ENCODE results near the gene SOX13. TPM values are rescaled to one million over a fixed set of nuclear protein-coding genes. Genes with fewer than 3 reads are reported as not detected.

Gene SOX13
- total RNA-seq, 1 experiment from 2014 or later: 35.6 TPM

GRCh38 chr1:204177133-204177532, 104.2 kb downstream of the SOX13 start:
- Histone ChIP-seq H3K9ac (ENCODE audit: low read length) (no peak overlapping the region), H3K27me3 (ENCODE audit: insufficient read depth, low read length) (no peaks in the 10 kb centered on the region), H4K20me1 (ENCODE audit: insufficient read depth) (no peaks in the 10 kb centered on the region), H3K9me2 (ENCODE audit: insufficient read depth) (no peaks in the 10 kb centered on the region), H3K9me3 (ENCODE audit: control insufficient read depth in 1 of 2, insufficient read depth in 1 of 2, low read depth in 1 of 2, low read length in 2 of 2) (no peaks in the 10 kb centered on the region), H2AFZ (ENCODE audit: low read depth, low read length, poor library complexity, severe bottlenecking) (no peak overlapping the region), H3K4me2 (ENCODE audit: low read length) (peak overlapping the region; percentile 25), H3K36me3 (ENCODE audit: control insufficient read depth in 1 of 2, insufficient read depth in 2 of 2, low read length in 2 of 2) (no peaks in the 10 kb centered on the region), H3K4me1 (ENCODE audit: control insufficient read depth in 1 of 2, insufficient read depth in 2 of 2, low read length in 2 of 2) (peaks cover 6 to 49% of the 10 kb centered on the region in 2 experiments; a peak in 3 of 4 replicates), H3K27ac (ENCODE audit: low read depth, low read length) (no peak overlapping the region), H3K79me2 (ENCODE audit: insufficient read depth, low read length) (no peaks in the 10 kb centered on the region), H3K4me3 (replicated peaks in 1 of 2; ENCODE audit: low read depth in 1 of 2, low read length in 2 of 2) (no peak overlapping the region)
- CTCF ChIA-PET: interaction anchor here (2.3 kb wide), 1 partner anchor 14 kb away, joined by 8 read pairs; no protein-coding TSS in a partner anchor
- no TSS peak for BruUV-seq (replicated peaks)
- peak; percentile 33; the same call in 1 of the 2 replicates for ATAC-seq
- POLR2A ChIA-PET: no interaction called here
- intact Hi-C loops (cut with micrococcal nuclease): no loop called here
- TF ChIP-seq EGR1 (IDR thresholded peaks at IDR 0.05; ENCODE audit: low read depth): no peak
- no peak for TF ChIP-seq POLR2AphosphoS5 (IDR thresholded peaks at IDR 0.05; ENCODE audit: low read depth, low read length)
- TF ChIP-seq RAD21 (IDR thresholded peaks at IDR 0.05; ENCODE audit: low read depth): no peak
- TF ChIP-seq, protein P1, sequence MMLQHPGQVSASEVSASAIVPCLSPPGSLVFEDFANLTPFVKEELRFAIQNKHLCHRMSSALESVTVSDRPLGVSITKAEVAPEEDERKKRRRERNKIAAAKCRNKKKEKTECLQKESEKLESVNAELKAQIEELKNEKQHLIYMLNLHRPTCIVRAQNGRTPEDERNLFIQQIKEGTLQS (IDR thresholded peaks at IDR 0.05): no peak
- no peak for TF ChIP-seq ZFX (IDR thresholded peaks at IDR 0.05)
- TF ChIP-seq ZNF274 (IDR thresholded peaks at IDR 0.05; ENCODE audit: low read depth, low read length): no peak
- TF ChIP-seq, protein P2, sequence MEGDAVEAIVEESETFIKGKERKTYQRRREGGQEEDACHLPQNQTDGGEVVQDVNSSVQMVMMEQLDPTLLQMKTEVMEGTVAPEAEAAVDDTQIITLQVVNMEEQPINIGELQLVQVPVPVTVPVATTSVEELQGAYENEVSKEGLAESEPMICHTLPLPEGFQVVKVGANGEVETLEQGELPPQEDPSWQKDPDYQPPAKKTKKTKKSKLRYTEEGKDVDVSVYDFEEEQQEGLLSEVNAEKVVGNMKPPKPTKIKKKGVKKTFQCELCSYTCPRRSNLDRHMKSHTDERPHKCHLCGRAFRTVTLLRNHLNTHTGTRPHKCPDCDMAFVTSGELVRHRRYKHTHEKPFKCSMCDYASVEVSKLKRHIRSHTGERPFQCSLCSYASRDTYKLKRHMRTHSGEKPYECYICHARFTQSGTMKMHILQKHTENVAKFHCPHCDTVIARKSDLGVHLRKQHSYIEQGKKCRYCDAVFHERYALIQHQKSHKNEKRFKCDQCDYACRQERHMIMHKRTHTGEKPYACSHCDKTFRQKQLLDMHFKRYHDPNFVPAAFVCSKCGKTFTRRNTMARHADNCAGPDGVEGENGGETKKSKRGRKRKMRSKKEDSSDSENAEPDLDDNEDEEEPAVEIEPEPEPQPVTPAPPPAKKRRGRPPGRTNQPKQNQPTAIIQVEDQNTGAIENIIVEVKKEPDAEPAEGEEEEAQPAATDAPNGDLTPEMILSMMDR (IDR thresholded peaks at IDR 0.05 in 2 of 3, conservative IDR thresholded peaks at IDR 0.05 in 1 of 3; ENCODE audit: borderline replicate concordance in 1 of 3, insufficient read depth in 1 of 3, low read depth in 2 of 3, low read length in 2 of 3): no peak
- no peak for TF ChIP-seq JUND (IDR thresholded peaks at IDR 0.05)
- TF ChIP-seq CEBPB (IDR thresholded peaks at IDR 0.05; ENCODE audit: low read depth): no peak
- TF ChIP-seq EZH2 (IDR thresholded peaks at IDR 0.05): no peak
- TF ChIP-seq EZH2phosphoT487 (IDR thresholded peaks at IDR 0.05; ENCODE audit: borderline replicate concordance): no peak
- TF ChIP-seq POLR2A (IDR thresholded peaks at IDR 0.05; ENCODE audit: borderline replicate concordance, extremely low read depth, insufficient read depth, insufficient read length): no peak
- TF ChIP-seq CBX3 (IDR thresholded peaks at IDR 0.05; ENCODE audit: low read depth): no peak
- TF ChIP-seq FOSL1 (IDR thresholded peaks at IDR 0.05; ENCODE audit: low read depth): no peak
- no peak for TF ChIP-seq ZBTB33 (IDR thresholded peaks at IDR 0.05; ENCODE audit: extremely low read depth, insufficient replicate concordance, low read length)
- TF ChIP-seq SIN3A (IDR thresholded peaks at IDR 0.05; ENCODE audit: low read depth): no peak
- RAD21 ChIA-PET (ENCODE audit: low non-redundant PET in 1 of 2, low total read pairs in 2 of 2, uncharacterized antibody in 2 of 2, unreplicated experiment in 2 of 2): no interaction called here
- no peak for DNase-seq (ENCODE audit: low read depth, low spot score)

Other genes with a start within 250 kb of the SOX13 start
- 288 TPM for gene SNRPE, start 211.5 kb upstream of the SOX13 start, total RNA-seq (2021; ENCODE audit: unreplicated experiment)
- gene ETNK2, start 78.9 kb downstream of the SOX13 start, total RNA-seq (2021; ENCODE audit: unreplicated experiment): 16.1 TPM
- 0.47 TPM for gene REN, start 93.2 kb downstream of the SOX13 start, total RNA-seq (2021; ENCODE audit: unreplicated experiment)
- gene KISS1, start 123.4 kb downstream of the SOX13 start, total RNA-seq (2021; ENCODE audit: unreplicated experiment): 1.3 TPM
- gene GOLT1A, start 140.9 kb downstream of the SOX13 start, total RNA-seq (2021; ENCODE audit: unreplicated experiment): 8.0 TPM